Superior temporal gyrus (tissue), 1 donor: ENCODE measurements around the gene TRMT11.
"Not testable (repeated sequence)": the region's sequence is repeated elsewhere in the genome, so short reads cannot be mapped to it uniquely, and the experiment has no call there.

Experiments
- DNase-seq: peaks from one replicate; pipeline ENCODE4 v3.0.0-alpha.2; 2016; ENCODE audit errors: extremely low spot score

TRMT11 gene

GRCh38 chr6:125986301-125987025, at the start of gene TRMT11:
TRMT11 (plus strand) TSS chr6:125986540; CDS start chr6:125986551, 11 bp downstream.
- DNase-seq = peak; percentile 91

GRCh38 chr6:125939026-125939425, 47.3 kb upstream of the TRMT11 start:
- no peak for DNase-seq

GRCh38 chr6:125939791-125940190, 46.5 kb upstream of the TRMT11 start:
- no peak for DNase-seq

- no peak for DNase-seq
Observed at GRCh38 chr6:125940247-125941041, 45.9 kb upstream of the TRMT11 start.

- no peak for DNase-seq
Observed at GRCh38 chr6:125942672-125943527, 43.4 kb upstream of the TRMT11 start.

- no peak for DNase-seq
Observed at GRCh38 chr6:125943528-125944433, 42.6 kb upstream of the TRMT11 start.

GRCh38 chr6:125944434-125944816, 41.9 kb upstream of the TRMT11 start:
- DNase-seq = peak; percentile 82

- no peak for DNase-seq
Observed at GRCh38 chr6:125944896-125945295, 41.4 kb upstream of the TRMT11 start.

- DNase-seq = no peak
Observed at GRCh38 chr6:125945378-125946141, 40.8 kb upstream of the TRMT11 start.

- no peak for DNase-seq
Observed at GRCh38 chr6:125947615-125948014, 38.7 kb upstream of the TRMT11 start.

- DNase-seq = no peak
Observed at GRCh38 chr6:125948455-125948854, 37.9 kb upstream of the TRMT11 start.

- no peak for DNase-seq
Observed at GRCh38 chr6:125949069-125949468, 37.3 kb upstream of the TRMT11 start.

GRCh38 chr6:125950293-125950692, 36.0 kb upstream of the TRMT11 start:
- no peak for DNase-seq

GRCh38 chr6:125950716-125951115, 35.6 kb upstream of the TRMT11 start:
- DNase-seq = not testable (repeated sequence)

- no peak for DNase-seq
Observed at GRCh38 chr6:125951323-125951722, 35.0 kb upstream of the TRMT11 start.

- DNase-seq = no peak
Observed at GRCh38 chr6:125952764-125953501, 33.4 kb upstream of the TRMT11 start.

GRCh38 chr6:125953502-125953875, 32.9 kb upstream of the TRMT11 start:
- DNase-seq = no peak

- no peak for DNase-seq
Observed at GRCh38 chr6:125954735-125955339, 31.5 kb upstream of the TRMT11 start.

GRCh38 chr6:125955973-125956372, 30.4 kb upstream of the TRMT11 start:
- DNase-seq = no peak
